K562 (cell line): Measurements from ENCODE around the gene FAR2. TPM values are rescaled to one million over a fixed set of nuclear protein-coding genes. Genes with fewer than 3 reads are reported as not detected.

Source experiments
- ATF7 ChIP-seq: fragments of 450-650 bp; IDR thresholded peaks from 2 replicates; pipeline ENCODE4 v1.7.1; 2014; ENCODE audit warnings: mild to moderate bottlenecking, moderate library complexity
- BCOR ChIP-seq: fragments of 450-650 bp; IDR thresholded peaks from 2 replicates; pipeline ENCODE4 v1.6.1; 2016
- DACH1 ChIP-seq: fragments of 450-650 bp; IDR thresholded peaks from 2 replicates; pipeline ENCODE4 v1.6.1; 2018; ENCODE audit not compliant: partially characterized antibody
- GABPA ChIP-seq: fragments of 200-800 bp; sonication (Bioruptor generic); conservative IDR thresholded peaks from 2 replicates; pipeline ENCODE4 v1.6.1; 2016; ENCODE audit warnings: low read depth, missing genetic modification characterization, missing compliant biosample characterization
- HDAC2 ChIP-seq: fragments of 450-650 bp; IDR thresholded peaks from 2 replicates; pipeline ENCODE4 v1.6.1; 2016; ENCODE audit warnings: mild to moderate bottlenecking
- LCOR ChIP-seq: sonication (generic); formaldehyde crosslinking; IDR thresholded peaks from 2 replicates; pipeline ENCODE4 v1.8.0; 2022; ENCODE audit warnings: mild to moderate bottlenecking, missing genetic modification reagents
- MNT ChIP-seq, 2 experiments: fragments of 450-650 bp; conservative IDR thresholded peaks; 2 replicates each; pipeline ENCODE4 v1.6.1; 2017; ENCODE audit warnings: mild to moderate bottlenecking in 2 of 2, moderate library complexity in 2 of 2
- MTA1 ChIP-seq: fragments of 450-650 bp; IDR thresholded peaks from 2 replicates; pipeline ENCODE4 v1.6.1; 2017; ENCODE audit warnings: borderline replicate concordance
- RREB1 ChIP-seq: fragments of 250-450 bp; sonication (Bioruptor Pico); IDR thresholded peaks from 2 replicates; pipeline ENCODE4 v1.4.0; 2020
- STAT5B ChIP-seq: fragments of 250-450 bp; sonication (Bioruptor Pico); IDR thresholded peaks from 2 replicates; pipeline ENCODE4 v1.8.0; 2021; ENCODE audit warnings: mild to moderate bottlenecking, inconsistent platforms
- SUPT5H ChIP-seq: fragments of 450-650 bp; IDR thresholded peaks from 2 replicates; pipeline ENCODE4 v1.6.1; 2016
- ZBTB2 ChIP-seq: fragments of 450-650 bp; IDR thresholded peaks from 2 replicates; pipeline ENCODE4 v1.6.1; 2016; ENCODE audit warnings: antibody characterized with exemption
- ZBTB49 ChIP-seq: sonication (generic); formaldehyde crosslinking; IDR thresholded peaks from 2 replicates; pipeline ENCODE4 v1.8.0; 2022; ENCODE audit warnings: missing genetic modification reagents, mild to moderate bottlenecking, borderline replicate concordance
- polyA plus RNA-seq, 8 experiments: library from polyadenylated mRNA; depleted of rRNA in 4 of 8; stranded (reverse) in 5 of 8; unstranded in 3 of 8; fragments of >200 nt; fragmentation: Nextera tagmentation in 2 of 8; fragmentation: Illumina TruSeq in 1 of 8; extraction: Ambion mirVana in 2 of 8; extraction: Trizol in 1 of 8; gene quantifications; 2 replicates each; pipeline versions ENCODE4 v1.2.1 to v1.2.3, GENCODE V29; 2011 to 2014; ENCODE audit warnings: inconsistent platforms in 1 of 8, missing spikeins in 1 of 8
- total RNA-seq, 7 experiments: library from RNA; depleted of rRNA in 6 of 7; stranded (reverse); fragments of >200 nt in 6 of 7; fragmentation: Illumina TruSeq in 2 of 7; extraction: Trizol in 2 of 7; gene quantifications; 2 replicates each; pipeline versions ENCODE4 v1.2.1 to v1.2.3, GENCODE V29; 2011 to 2021; ENCODE audit warnings: low replicate concordance in 1 of 7

Gene FAR2
- total and polyA plus RNA-seq, 9 of the 15 experiments (the other 6 are each of a cell fraction or from before 2014, with no cell fraction given), result 5.0 to 13.4 (median 8.5) TPM

- TF ChIP-seq DACH1, result no peak
- no peak for TF ChIP-seq RREB1
- no peak for TF ChIP-seq ZBTB2
- peak; percentile 83; the same call in 1 of the 2 replicates for TF ChIP-seq ATF7
- TF ChIP-seq ZBTB49 (CRISPR knock-in tag), result no peak
- peak; percentile 67 for TF ChIP-seq LCOR (CRISPR knock-in tag)
- TF ChIP-seq SUPT5H, result peak; percentile 80; the same call in 1 of the 2 replicates
- TF ChIP-seq BCOR, result no peak
- peak; percentile 93 for TF ChIP-seq MTA1
- TF ChIP-seq GABPA (tag), result peak; percentile 56
- TF ChIP-seq HDAC2, result 0 out of 2 replicates have a peak, but pooled peaks have one; percentile 13
- TF ChIP-seq STAT5B (CRISPR knock-in tag), result no peak
- peak in 1 of 2 experiments; percentile 64 for TF ChIP-seq MNT (conservative IDR thresholded peaks at IDR 0.05)
These were observed 231.8 kb downstream of the FAR2 start, which contains the start of gene ERGIC2 (continued) for GRCh38 chr12:29380536-29381523.
